ENCODE measurements around the gene MYBL2. TPM values are rescaled to one million over a fixed set of nuclear protein-coding genes. Genes with fewer than 3 reads are reported as not detected.

The MYBL2 gene
- total RNA-seq, 1 experiment from 2014 or later: 95.9 TPM

GRCh38 chr20:43717616-43717995, 50.7 kb downstream of the MYBL2 start:
- TF ChIP-seq EZH2 (IDR thresholded peaks at IDR 0.05; ENCODE audit: low read length, unreplicated experiment): no peak
- Histone ChIP-seq H2AFZ (ENCODE audit: low read length) (no peak overlapping the region), H3K4me2 (ENCODE audit: low read length) (no peak overlapping the region), H3K4me1 (ENCODE audit: insufficient read depth, low read length) (no peaks in the 10 kb centered on the region), H3K9me3 (ENCODE audit: low read length) (no peaks in the 10 kb centered on the region), H3F3A (ENCODE audit: low read length, unreplicated experiment) (no peaks in the 10 kb centered on the region), H3K4me3 (ENCODE audit: low read length) (no peak overlapping the region), H3K9me2 (replicated peaks; ENCODE audit: low read length) (no peaks in the 10 kb centered on the region), H3K9ac (ENCODE audit: low read length) (no peak overlapping the region), H3K36me3 (ENCODE audit: low read depth, low read length) (peaks cover 10% of the 10 kb centered on the region; the same call in 1 of the 2 replicates), H3K79me2 (ENCODE audit: low read length) (no peaks in the 10 kb centered on the region), H4K20me1 (ENCODE audit: low read length) (no peaks in the 10 kb centered on the region), H3K27me3 (ENCODE audit: low read length) (no peaks in the 10 kb centered on the region), H3K27ac (ENCODE audit: low read length) (no peak overlapping the region)
- intact Hi-C loops (cut with micrococcal nuclease): no loop called here
- no TSS peak for BruUV-seq (replicated peaks)
- DNase-seq: no peak
- POLR2A ChIA-PET (ENCODE audit: unreplicated experiment): no interaction called here
- ATAC-seq: no peak
- CTCF ChIA-PET: interaction anchor here (0.6 kb wide), 1 partner anchor 127 kb away, joined by 3 read pairs; no protein-coding TSS in a partner anchor

- TF ChIP-seq CTCF (conservative IDR thresholded peaks at IDR 0.05; ENCODE audit: low read depth, low read length): no peak
- no peak for TF ChIP-seq EZH2phosphoT487 (IDR thresholded peaks at IDR 0.05; ENCODE audit: borderline replicate concordance, low read length)
- TF ChIP-seq EZH2 (IDR thresholded peaks at IDR 0.05; ENCODE audit: low read length, unreplicated experiment): no peak
- Histone ChIP-seq H3K4me3 (ENCODE audit: low read length) (no peak overlapping the region), H3K9me3 (ENCODE audit: low read length) (no peaks in the 10 kb centered on the region), H2AFZ (ENCODE audit: low read length) (no peak overlapping the region), H3K9ac (ENCODE audit: low read length) (no peak overlapping the region), H3K36me3 (ENCODE audit: low read depth, low read length) (peaks cover 3% of the 10 kb centered on the region; the same call in 1 of the 2 replicates), H3F3A (ENCODE audit: low read length, unreplicated experiment) (no peaks in the 10 kb centered on the region), H3K4me1 (ENCODE audit: insufficient read depth, low read length) (no peaks in the 10 kb centered on the region), H3K27ac (ENCODE audit: low read length) (no peak overlapping the region), H3K79me2 (ENCODE audit: low read length) (no peaks in the 10 kb centered on the region), H4K20me1 (ENCODE audit: low read length) (no peaks in the 10 kb centered on the region), H3K27me3 (ENCODE audit: low read length) (no peaks in the 10 kb centered on the region), H3K9me2 (replicated peaks; ENCODE audit: low read length) (no peaks in the 10 kb centered on the region), H3K4me2 (ENCODE audit: low read length) (no peak overlapping the region)
- no TSS peak for BruUV-seq (replicated peaks)
- CTCF ChIA-PET: no interaction called here
- POLR2A ChIA-PET (ENCODE audit: unreplicated experiment): no interaction called here
- intact Hi-C loops (cut with micrococcal nuclease): no loop called here
- ATAC-seq (no peak), DNase-seq (no peak)
These were observed 53.1 kb downstream of the MYBL2 start for GRCh38 chr20:43720007-43720406.

- no peak for TF ChIP-seq EZH2 (IDR thresholded peaks at IDR 0.05; ENCODE audit: low read length, unreplicated experiment)
- no peak for TF ChIP-seq EZH2phosphoT487 (IDR thresholded peaks at IDR 0.05; ENCODE audit: borderline replicate concordance, low read length)
- TF ChIP-seq CTCF (conservative IDR thresholded peaks at IDR 0.05; ENCODE audit: low read depth, low read length): no peak
- H3K4me3 ChIP-seq (ENCODE audit: low read length): no peak overlapping the region
- BruUV-seq (replicated peaks): no TSS peak
- H3K9me2 ChIP-seq (replicated peaks; ENCODE audit: low read length): no peaks in the 10 kb centered on the region
- 0 out of 2 replicates have a peak, but pooled peaks cover under 1% of the 10 kb centered on the region for H3K4me1 ChIP-seq (ENCODE audit: insufficient read depth, low read length)
- H3K9me3 ChIP-seq (ENCODE audit: low read length): no peaks in the 10 kb centered on the region
- intact Hi-C loops (cut with micrococcal nuclease): no loop called here
- no peaks in the 10 kb centered on the region for H3K27me3 ChIP-seq (ENCODE audit: low read length)
- POLR2A ChIA-PET (ENCODE audit: unreplicated experiment): no interaction called here
- H3F3A ChIP-seq (ENCODE audit: low read length, unreplicated experiment): no peaks in the 10 kb centered on the region
- no peaks in the 10 kb centered on the region for H3K79me2 ChIP-seq (ENCODE audit: low read length)
- DNase-seq (no peak), ATAC-seq (no peak)
- H3K27ac ChIP-seq (ENCODE audit: low read length): no peak overlapping the region
- 0 out of 2 replicates have a peak, but pooled peaks cover 2% of the 10 kb centered on the region for H3K36me3 ChIP-seq (ENCODE audit: low read depth, low read length)
- H3K4me2 ChIP-seq (ENCODE audit: low read length): no peak overlapping the region
- no peak overlapping the region for H2AFZ ChIP-seq (ENCODE audit: low read length)
- CTCF ChIA-PET: no interaction called here
- no peak overlapping the region for H3K9ac ChIP-seq (ENCODE audit: low read length)
- no peaks in the 10 kb centered on the region for H4K20me1 ChIP-seq (ENCODE audit: low read length)
These were observed 54.1 kb downstream of the MYBL2 start for GRCh38 chr20:43721097-43721428.

Data from PC-3 (cell line).